MCF 10A (cell line): ENCODE results near the gene RPA4. TPM values are rescaled to one million over a fixed set of nuclear protein-coding genes. Genes with fewer than 3 reads are reported as not detected.
"Not testable (repeated sequence)": the region's sequence is repeated elsewhere in the genome, so short reads cannot be mapped to it uniquely, and the experiment has no call there.

Experiments used
- BruUV-seq: library from RNA; stranded (reverse); fragments of 400-500 nt; replicated peaks from 2 replicates; lab custom pipeline; 2021; lab: Mats Ljungman, UMichigan
- CTCF ChIA-PET: fragments of 300-600 bp; sonication (Branson Sonifier 250); formaldehyde crosslinking; extraction: SDS; loops from one replicate; lab custom pipeline; 2021; ENCODE audit warnings: antibody characterized with exemption, inconsistent platforms; lab: Yijun Ruan, JAX
- POLR2A ChIA-PET: fragments of 300-600, 350-650 bp; sonication (Branson Sonifier 250); formaldehyde crosslinking; extraction: SDS; loops from one replicate; lab custom pipeline; 2020; ENCODE audit warnings: antibody characterized with exemption, inconsistent platforms; lab: Yijun Ruan, JAX
- DNase-seq: peaks from one replicate; pipeline ENCODE4 v3.0.0-alpha.2; 2018; ENCODE audit not compliant: unreplicated experiment
- H3K27ac Mint-ChIP-seq: one replicate; pipeline ENCODE4 v1.8.0; 2022; ENCODE audit warnings: mild to moderate bottlenecking, low read depth, mixed read lengths; ENCODE audit not compliant: unreplicated experiment
- H3K27me3 Mint-ChIP-seq: one replicate; pipeline ENCODE4 v1.8.0; 2022; ENCODE audit warnings: mixed read lengths; ENCODE audit not compliant: insufficient read depth, unreplicated experiment
- H3K36me3 Mint-ChIP-seq: one replicate; pipeline ENCODE4 v1.8.0; 2022; ENCODE audit warnings: mild to moderate bottlenecking, moderate library complexity, mixed read lengths; ENCODE audit not compliant: insufficient read depth, unreplicated experiment
- H3K4me1 Mint-ChIP-seq: one replicate; pipeline ENCODE4 v1.8.0; 2022; ENCODE audit warnings: mixed read lengths; ENCODE audit not compliant: insufficient read depth, unreplicated experiment
- H3K4me3 Mint-ChIP-seq: one replicate; pipeline ENCODE4 v1.8.0; 2022; ENCODE audit warnings: mild to moderate bottlenecking, moderate library complexity, mixed read lengths; ENCODE audit not compliant: unreplicated experiment
- H3K9me3 Mint-ChIP-seq: one replicate; pipeline ENCODE4 v1.8.0; 2022; ENCODE audit warnings: mixed read lengths; ENCODE audit not compliant: unreplicated experiment
- CTCF ChIP-seq: fragments of 200-600 bp; IDR thresholded peaks from one replicate; pipeline ENCODE4 v1.8.0; 2022; ENCODE audit warnings: antibody characterized with exemption, mild to moderate bottlenecking; ENCODE audit not compliant: unreplicated experiment
- intact Hi-C: fragments of 100-400 bp; cut with micrococcal nuclease; formaldehyde crosslinking; loops from 2 replicates; pipeline ENCODE4 v1.14.1; 2022
- total RNA-seq: library from RNA; stranded (reverse); gene quantifications from 2 replicates; pipeline ENCODE4 v1.2.3, GENCODE V29; 2022

RPA4 gene
- total RNA-seq, 1 experiment from 2014 or later = 1.4 TPM

DNA sequence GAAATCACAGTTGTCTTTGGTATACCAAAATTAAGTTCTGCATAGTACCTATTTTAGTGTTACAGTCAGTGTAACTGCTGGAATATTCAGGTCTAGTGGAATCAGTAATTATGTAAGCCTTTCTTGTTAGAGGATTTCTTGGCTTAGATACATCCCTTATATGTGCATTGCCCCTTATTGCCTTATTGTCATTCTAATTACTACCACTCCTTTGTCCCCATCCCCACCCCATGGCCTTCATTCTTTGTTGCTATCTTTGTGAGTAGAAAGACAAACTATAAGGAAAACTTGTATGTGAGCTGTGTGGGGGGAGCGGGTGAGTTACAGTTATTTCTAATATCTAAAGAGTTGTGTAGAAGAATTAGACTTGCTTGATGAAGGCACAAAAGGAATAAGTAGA is 36.9 kb upstream of the RPA4 start:
- Mint-ChIP-seq H3K4me1 (no peaks in the 10 kb centered on the region), H3K36me3 (no peaks in the 10 kb centered on the region), H3K4me3 (no peak overlapping the region), H3K27ac (no peak overlapping the region), H3K9me3 (no peaks in the 10 kb centered on the region), H3K27me3 (peaks cover 20% of the 10 kb centered on the region)
- intact Hi-C loops = no loop called here
- DNase-seq = no peak
- ChIA-PET POLR2A (no interaction called here), CTCF (no interaction called here)
- BruUV-seq = no TSS peak
- TF ChIP-seq CTCF = no peak

- H3K9me3 Mint-ChIP-seq, H3K4me1 Mint-ChIP-seq, H3K36me3 Mint-ChIP-seq, CTCF ChIA-PET, intact Hi-C loops, BruUV-seq, H3K27ac Mint-ChIP-seq, H3K4me3 Mint-ChIP-seq, DNase-seq: not testable (repeated sequence)
- peaks cover 21% of the 10 kb centered on the region for H3K27me3 Mint-ChIP-seq
- POLR2A ChIA-PET = interaction anchor here (0.5 kb wide), 1 partner anchor 64 kb away, joined by 3 read pairs; no protein-coding TSS in a partner anchor
Observed at GRCh38 chrX:96859422-96859821, 24.3 kb upstream of the RPA4 start.

- H3K27ac Mint-ChIP-seq = no peak overlapping the region
- peaks cover 21% of the 10 kb centered on the region for H3K27me3 Mint-ChIP-seq
- no peak for TF ChIP-seq CTCF
- intact Hi-C loops = no loop called here
- H3K9me3 Mint-ChIP-seq = no peaks in the 10 kb centered on the region
- POLR2A ChIA-PET = no interaction called here
- no peaks in the 10 kb centered on the region for H3K36me3 Mint-ChIP-seq
- no peak for DNase-seq
- no peak overlapping the region for H3K4me3 Mint-ChIP-seq
- H3K4me1 Mint-ChIP-seq = no peaks in the 10 kb centered on the region
- CTCF ChIA-PET = no interaction called here
- BruUV-seq = no TSS peak
Observed at GRCh38 chrX:96861218-96861617, 22.5 kb upstream of the RPA4 start.

GRCh38 chrX:96861661-96862060 is 22.0 kb upstream of the RPA4 start:
- BruUV-seq = no TSS peak
- Mint-ChIP-seq H3K36me3 (no peaks in the 10 kb centered on the region), H3K9me3 (no peaks in the 10 kb centered on the region), H3K4me1 (no peaks in the 10 kb centered on the region), H3K27me3 (peaks cover 21% of the 10 kb centered on the region), H3K27ac (no peak overlapping the region), H3K4me3 (no peak overlapping the region)
- POLR2A ChIA-PET = no interaction called here
- intact Hi-C loops = no loop called here
- TF ChIP-seq CTCF = no peak
- no peak for DNase-seq
- CTCF ChIA-PET = no interaction called here

DNA sequence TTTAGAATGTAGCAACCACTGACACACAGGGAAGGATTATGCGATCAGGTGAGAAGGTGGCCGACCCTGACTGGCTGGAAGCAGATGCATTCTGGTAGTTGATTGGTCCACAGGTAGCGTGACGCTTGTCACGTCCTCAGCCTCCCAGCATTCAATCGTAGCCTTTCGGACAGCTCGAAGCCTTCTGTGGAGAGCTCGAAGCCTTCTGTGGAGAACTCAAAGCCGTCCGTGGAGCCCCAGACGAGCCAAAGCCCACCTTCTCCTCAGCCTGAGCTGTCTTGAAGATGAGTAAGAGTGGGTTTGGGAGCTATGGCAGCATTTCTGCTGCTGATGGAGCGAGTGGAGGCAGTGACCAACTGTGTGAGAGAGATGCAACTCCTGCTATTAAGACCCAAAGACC is 319 bp downstream of the RPA4 start:
- H3K36me3 Mint-ChIP-seq = peaks cover 11% of the 10 kb centered on the region
- ChIA-PET CTCF (no interaction called here), POLR2A (interaction anchor here (0.6 kb wide), 1 partner anchor 11 kb away, joined by 3 read pairs; no protein-coding TSS in a partner anchor)
- no peak for DNase-seq
- no peaks in the 10 kb centered on the region for H3K9me3 Mint-ChIP-seq
- intact Hi-C loops = no loop called here
- H3K27ac Mint-ChIP-seq = no peak overlapping the region
- H3K4me3 Mint-ChIP-seq = no peak overlapping the region
- H3K27me3 Mint-ChIP-seq = peaks cover 13% of the 10 kb centered on the region
- no peak for TF ChIP-seq CTCF
- BruUV-seq = no TSS peak
- no peaks in the 10 kb centered on the region for H3K4me1 Mint-ChIP-seq
